Keratinocyte (primary cell): ENCODE data around the gene IFNAR2. TPM values are rescaled to one million over a fixed set of nuclear protein-coding genes. Genes with fewer than 3 reads are reported as not detected.

Source experiments
- DNase-seq: peaks from one replicate; pipeline ENCODE4 v3.0.0-alpha.2; 2011; ENCODE audit warnings: low read depth, missing footprints, low spot score
- FAIRE-seq: peaks from 2 replicates; lab custom pipeline; 2011; peaks lifted over from hg19 to GRCh38; lab: Jason Lieb, UNC
- H2AFZ ChIP-seq: 2 replicates; pipeline ENCODE4 v1.6.0; 2012; ENCODE audit warnings: low read length, control low read depth, inconsistent platforms; ENCODE audit not compliant: control insufficient read depth
- H3K27ac ChIP-seq: 2 replicates; pipeline ENCODE4 v1.5.1; 2011; ENCODE audit warnings: low read length; ENCODE audit not compliant: control insufficient read depth, insufficient read depth
- H3K27me3 ChIP-seq: 3 replicates; pipeline ENCODE4 v1.6.0; 2011; ENCODE audit warnings: low read length; ENCODE audit not compliant: control insufficient read depth, insufficient read depth; ENCODE audit errors: extremely low read depth
- H3K36me3 ChIP-seq, 2 experiments: 2 replicates in 1 of 2; 3 replicates in 1 of 2; pipeline ENCODE4 v1.5.1; 2011; ENCODE audit warnings: low read length in 2 of 2, mild to moderate bottlenecking in 1 of 2; ENCODE audit not compliant: control insufficient read depth in 2 of 2, insufficient read depth in 2 of 2; ENCODE audit errors: extremely low read depth in 1 of 2
- H3K4me1 ChIP-seq: 3 replicates; pipeline ENCODE4 v1.5.1; 2011; ENCODE audit warnings: low read length; ENCODE audit not compliant: control insufficient read depth, insufficient read depth; ENCODE audit errors: extremely low read depth
- H3K4me2 ChIP-seq: 3 replicates; pipeline ENCODE4 v1.6.0; 2011; ENCODE audit warnings: low read depth, low read length; ENCODE audit not compliant: control insufficient read depth, insufficient read depth; ENCODE audit errors: extremely low read depth
- H3K4me3 ChIP-seq, 3 experiments: fragments of 200-600 bp in 1 of 3; sonication (generic) in 1 of 3; 2 replicates in 2 of 3; 3 replicates in 1 of 3; pipeline ENCODE4 v1.5.1; 2011 to 2016; ENCODE audit warnings: low read length in 3 of 3, mild to moderate bottlenecking in 3 of 3, control low read depth in 2 of 3, inconsistent platforms in 1 of 3, low read depth in 1 of 3, mixed read lengths in 1 of 3, mixed run types in 1 of 3, moderate library complexity in 1 of 3; ENCODE audit not compliant: control insufficient read depth in 2 of 3, insufficient read depth in 2 of 3; ENCODE audit errors: extremely low read depth in 1 of 3
- H3K79me2 ChIP-seq: 2 replicates; pipeline ENCODE4 v1.6.0; 2012; ENCODE audit warnings: low read length; ENCODE audit not compliant: control insufficient read depth, insufficient read depth
- H3K9ac ChIP-seq: 3 replicates; pipeline ENCODE4 v1.6.0; 2011; ENCODE audit warnings: low read length; ENCODE audit not compliant: control insufficient read depth, insufficient read depth; ENCODE audit errors: extremely low read depth
- H3K9me1 ChIP-seq: 3 replicates; pipeline ENCODE4 v1.6.0; 2011; ENCODE audit warnings: low read length; ENCODE audit not compliant: control insufficient read depth, insufficient read depth; ENCODE audit errors: extremely low read depth
- H3K9me3 ChIP-seq: 2 replicates; pipeline ENCODE4 v1.5.1; 2012; ENCODE audit warnings: low read depth, low read length; ENCODE audit not compliant: control insufficient read depth
- H4K20me1 ChIP-seq: 3 replicates; pipeline ENCODE4 v1.6.0; 2011; ENCODE audit warnings: low read length; ENCODE audit not compliant: control insufficient read depth, insufficient read depth; ENCODE audit errors: extremely low read depth
- EZH2 ChIP-seq: IDR thresholded peaks from one replicate; pipeline ENCODE4 v1.6.1; 2012; ENCODE audit warnings: inconsistent platforms, mild to moderate bottlenecking, low read length, moderate library complexity
- dilution Hi-C: fragments of 300-500 bp; cut with MboI; formaldehyde crosslinking; loops from one replicate; pipeline ENCODE4 v1.7.0; 2020; ENCODE audit warnings: low sequenced_read_pairs; ENCODE audit not compliant: extremely low pct_ligation_motif_present
- polyA plus RNA-seq, 5 experiments: library from polyadenylated mRNA; depleted of rRNA in 3 of 5; stranded (reverse) in 3 of 5; stranded (forward) in 1 of 5; unstranded in 1 of 5; fragments of >200 nt; gene quantifications; 1 replicate in 1 of 5; 2 replicates in 3 of 5; 3 replicates in 1 of 5; pipeline versions ENCODE4 v1.2.1 to v1.2.3, GENCODE V29; 2011 to 2012; ENCODE audit warnings: missing spikeins in 2 of 5, low read depth in 1 of 5, low replicate concordance in 1 of 5
- TF ChIP-seq, protein P1 (sequence below), 3 experiments: IDR thresholded peaks in 1 of 3; conservative IDR thresholded peaks in 1 of 3; optimal IDR thresholded peaks in 1 of 3; 2 replicates in 2 of 3; 3 replicates in 1 of 3; pipeline versions ENCODE3 to v1.5.1; 2011; ENCODE audit warnings: low read length in 3 of 3, mild to moderate bottlenecking in 3 of 3, moderate library complexity in 2 of 3, control low read depth in 1 of 3, inconsistent platforms in 1 of 3; ENCODE audit not compliant: insufficient read depth in 2 of 3; ENCODE audit errors: extremely low read depth in 1 of 3

IFNAR2 gene
- polyA plus RNA-seq, 1 donor (not counting 4 experiments of a cell fraction or from before 2014, with no cell fraction given): 23.0 TPM

DNA sequence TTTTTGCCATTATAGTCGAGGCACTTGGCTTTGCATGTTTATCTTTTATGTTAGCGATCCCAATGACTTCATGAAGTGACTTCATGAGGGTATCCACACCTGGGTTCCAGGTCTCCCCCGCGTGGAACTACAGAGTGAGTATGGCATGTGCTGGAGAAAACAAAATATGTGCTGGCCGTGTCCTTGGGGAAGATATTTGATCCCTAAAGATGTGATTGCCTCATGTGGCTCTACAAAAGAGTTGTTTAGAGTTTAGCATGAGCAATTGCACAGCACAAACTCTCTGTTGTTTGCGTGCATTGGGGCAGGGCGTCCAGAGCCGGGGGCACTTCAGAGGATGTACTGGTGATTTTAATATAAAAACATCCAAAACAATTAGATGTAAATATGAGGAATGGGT lies 41.2 kb downstream of the IFNAR2 start:
- no peaks in the 10 kb centered on the region for H3K9me3 ChIP-seq
- H3K36me3 ChIP-seq: peaks cover 0 to 2% of the 10 kb centered on the region in 2 experiments
- no peak overlapping the region for H3K4me2 ChIP-seq
- dilution Hi-C loops: no loop called here
- no peak overlapping the region for H3K27ac ChIP-seq
- H3K4me3 ChIP-seq: no peak overlapping the region
- peaks cover 5% of the 10 kb centered on the region for H3K79me2 ChIP-seq
- no peak overlapping the region for H3K9ac ChIP-seq
- peaks cover 18% of the 10 kb centered on the region for H3K4me1 ChIP-seq
- no peak for DNase-seq
- TF ChIP-seq, protein P1, sequence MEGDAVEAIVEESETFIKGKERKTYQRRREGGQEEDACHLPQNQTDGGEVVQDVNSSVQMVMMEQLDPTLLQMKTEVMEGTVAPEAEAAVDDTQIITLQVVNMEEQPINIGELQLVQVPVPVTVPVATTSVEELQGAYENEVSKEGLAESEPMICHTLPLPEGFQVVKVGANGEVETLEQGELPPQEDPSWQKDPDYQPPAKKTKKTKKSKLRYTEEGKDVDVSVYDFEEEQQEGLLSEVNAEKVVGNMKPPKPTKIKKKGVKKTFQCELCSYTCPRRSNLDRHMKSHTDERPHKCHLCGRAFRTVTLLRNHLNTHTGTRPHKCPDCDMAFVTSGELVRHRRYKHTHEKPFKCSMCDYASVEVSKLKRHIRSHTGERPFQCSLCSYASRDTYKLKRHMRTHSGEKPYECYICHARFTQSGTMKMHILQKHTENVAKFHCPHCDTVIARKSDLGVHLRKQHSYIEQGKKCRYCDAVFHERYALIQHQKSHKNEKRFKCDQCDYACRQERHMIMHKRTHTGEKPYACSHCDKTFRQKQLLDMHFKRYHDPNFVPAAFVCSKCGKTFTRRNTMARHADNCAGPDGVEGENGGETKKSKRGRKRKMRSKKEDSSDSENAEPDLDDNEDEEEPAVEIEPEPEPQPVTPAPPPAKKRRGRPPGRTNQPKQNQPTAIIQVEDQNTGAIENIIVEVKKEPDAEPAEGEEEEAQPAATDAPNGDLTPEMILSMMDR (optimal IDR thresholded peaks at IDR 0.05 in 1 of 3, IDR thresholded peaks at IDR 0.05 in 1 of 3, conservative IDR thresholded peaks at IDR 0.05 in 1 of 3; ENCODE audit: extremely low read depth in 1 of 3, insufficient read depth in 2 of 3, low read length in 3 of 3): no peak
- no peak for TF ChIP-seq EZH2
- H3K9me1 ChIP-seq: no peaks in the 10 kb centered on the region
- H2AFZ ChIP-seq: no peak overlapping the region
- no peaks in the 10 kb centered on the region for H4K20me1 ChIP-seq
- H3K27me3 ChIP-seq: no peaks in the 10 kb centered on the region
- no peak for FAIRE-seq

DNA sequence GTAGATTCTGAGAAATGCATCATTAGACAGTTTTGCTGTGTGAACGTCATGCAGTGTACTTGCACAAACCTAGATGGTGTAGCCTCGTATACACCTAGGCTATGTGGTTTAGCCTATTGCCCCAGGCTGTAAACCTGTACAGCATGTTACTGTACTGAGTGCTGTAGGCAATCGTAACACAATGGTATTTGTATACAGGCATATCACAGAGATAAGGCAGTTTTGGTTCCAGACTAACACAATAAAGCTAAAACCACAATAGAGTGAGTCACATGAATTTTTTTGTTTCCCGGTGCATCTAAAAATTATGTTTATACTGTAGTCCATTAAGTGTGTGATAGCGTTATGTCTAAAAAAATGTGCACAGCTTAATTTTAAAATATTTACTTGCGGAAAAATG lies 43.3 kb downstream of the IFNAR2 start:
- Histone ChIP-seq H3K9me1 (no peaks in the 10 kb centered on the region), H3K4me2 (no peak overlapping the region), H4K20me1 (no peaks in the 10 kb centered on the region), H3K27me3 (no peaks in the 10 kb centered on the region), H3K4me1 (peaks cover 15% of the 10 kb centered on the region), H3K36me3 (peaks cover 2 to 3% of the 10 kb centered on the region in 2 experiments), H3K79me2 (no peaks in the 10 kb centered on the region), H3K27ac (no peak overlapping the region), H3K9ac (no peak overlapping the region), H3K4me3 (no peak overlapping the region), H2AFZ (no peak overlapping the region), H3K9me3 (no peaks in the 10 kb centered on the region)
- TF ChIP-seq, protein P1 (optimal IDR thresholded peaks at IDR 0.05 in 1 of 3, IDR thresholded peaks at IDR 0.05 in 1 of 3, conservative IDR thresholded peaks at IDR 0.05 in 1 of 3; ENCODE audit: extremely low read depth in 1 of 3, insufficient read depth in 2 of 3, low read length in 3 of 3): no peak
- no peak for TF ChIP-seq EZH2
- DNase-seq (peak; percentile 44), FAIRE-seq (peak; percentile 55)
- dilution Hi-C loops: no loop called here
